Natural killer cell (primary cell): ENCODE results near the gene PAK5. TPM values are rescaled to one million over a fixed set of nuclear protein-coding genes. Genes with fewer than 3 reads are reported as not detected.

ENCODE experiments used
- ATAC-seq, 3 donors: fragments of 150-1000 bp in 2 of 3; fragments of 200-7000 bp in 1 of 3; cut with Tn5 transposase; 1 replicate in 1 of 3; 2 replicates in 2 of 3; pipeline ENCODE4 v1.10.0; 2021; ENCODE audit warnings: mild to moderate bottlenecking in 2 of 3, moderate library complexity in 2 of 3
- DNase-seq, 2 donors: peaks; one replicate each; pipeline versions ENCODE4 v3.0.0 to v3.0.0-alpha.2; 2013 to 2021; ENCODE audit warnings: mixed read lengths in 1 of 2
- H3K27ac ChIP-seq: one replicate; pipeline ENCODE4 v1.5.1; 2013; ENCODE audit warnings: mild to moderate bottlenecking, low read length
- H3K27me3 ChIP-seq: one replicate; pipeline ENCODE4 v1.6.1; 2013; ENCODE audit warnings: low read length; ENCODE audit not compliant: control insufficient read depth, insufficient read depth
- H3K36me3 ChIP-seq: one replicate; pipeline ENCODE4 v1.6.1; 2013; ENCODE audit warnings: low read length; ENCODE audit not compliant: control insufficient read depth, insufficient read depth
- H3K4me1 ChIP-seq: one replicate; pipeline ENCODE4 v1.6.1; 2013; ENCODE audit warnings: low read length; ENCODE audit not compliant: control insufficient read depth, insufficient read depth
- H3K4me3 ChIP-seq: one replicate; pipeline ENCODE4 v1.5.1; 2013; ENCODE audit warnings: low read length
- H3K9me3 ChIP-seq: one replicate; pipeline ENCODE4 v1.6.1; 2013; ENCODE audit warnings: low read length; ENCODE audit not compliant: control insufficient read depth, insufficient read depth
- H3K27ac Mint-ChIP-seq, 2 donors: one replicate each; pipeline ENCODE4 v1.8.0; 2022; ENCODE audit warnings: mild to moderate bottlenecking in 2 of 2, mixed read lengths in 2 of 2, moderate library complexity in 1 of 2
- H3K27me3 Mint-ChIP-seq, 2 donors: one replicate each; pipeline ENCODE4 v1.8.0; 2022; ENCODE audit warnings: low read depth in 2 of 2, mixed read lengths in 2 of 2
- H3K36me3 Mint-ChIP-seq: one replicate; pipeline ENCODE4 v1.8.0; 2022; ENCODE audit warnings: mixed read lengths
- H3K4me1 Mint-ChIP-seq, 2 donors: one replicate each; pipeline ENCODE4 v1.8.0; 2022; ENCODE audit warnings: mixed read lengths in 2 of 2
- H3K4me3 Mint-ChIP-seq: one replicate; pipeline ENCODE4 v1.8.0; 2022; ENCODE audit warnings: mild to moderate bottlenecking, moderate library complexity, mixed read lengths
- H3K9me3 Mint-ChIP-seq, 2 donors: one replicate each; pipeline ENCODE4 v1.8.0; 2022; ENCODE audit warnings: mixed read lengths in 2 of 2
- CTCF ChIP-seq: fragments of 200-600 bp; IDR thresholded peaks from one replicate; pipeline ENCODE4 v1.8.0; 2022; ENCODE audit warnings: antibody characterized with exemption
- WGBS: methylation state at CpG from one replicate; pipeline ENCODE4 v1.1.7; 2013; ENCODE audit warnings: missing lambda C conversion rate; ENCODE audit not compliant: insufficient coverage; 5-methylcytosine and 5-hydroxymethylcytosine counted together
- intact Hi-C: fragments of 100-400 bp; cut with micrococcal nuclease; formaldehyde crosslinking; loops from one replicate; pipeline ENCODE4 v1.14.2; 2022
- total RNA-seq, 4 donors: library from RNA; stranded (reverse); fragments of 120-200 nt in 1 of 4; gene quantifications; one replicate each; pipeline versions ENCODE4 v1.2.3 to v1.2.4, GENCODE V29; 2013 to 2022

The PAK5 gene
- total RNA-seq, 3 donors from 2014 or later (not counting 1 experiment from before 2014, with no cell fraction given) = not detected

- Mint-ChIP-seq H3K36me3 (no peaks in the 10 kb centered on the region), H3K4me3 (no peak overlapping the region)
Measured at GRCh38 chr20:9672981-9673380, 165.9 kb downstream of the PAK5 start.

GRCh38 chr20:9672027-9672426, 166.8 kb downstream of the PAK5 start:
- TF ChIP-seq CTCF = no peak
- Histone ChIP-seq H3K4me3 (no peak overlapping the region), H3K36me3 (no peaks in the 10 kb centered on the region), H3K27me3 (no peaks in the 10 kb centered on the region), H3K4me1 (no peaks in the 10 kb centered on the region), H3K27ac (no peak overlapping the region), H3K9me3 (no peaks in the 10 kb centered on the region)
- Mint-ChIP-seq H3K27me3 (no peaks in the 10 kb centered on the region), H3K4me3 (no peak overlapping the region), H3K4me1 (no peaks in the 10 kb centered on the region), H3K9me3 (no peaks in the 10 kb centered on the region), H3K36me3 (no peaks in the 10 kb centered on the region), H3K27ac (no peak overlapping the region)
- intact Hi-C loops = no loop called here
- WGBS = no CpG with 5 or more reads among the region's 2 CpGs
- DNase-seq = no peak
- ATAC-seq = no peak

More at GRCh38 chr20:9672981-9673380, 165.9 kb downstream of the PAK5 start:
- DNase-seq = no peak
- TF ChIP-seq CTCF = no peak
- no peaks in the 10 kb centered on the region for H3K4me1 Mint-ChIP-seq
- no peaks in the 10 kb centered on the region for H3K27me3 ChIP-seq
- H3K4me3 ChIP-seq = no peak overlapping the region
- H3K36me3 ChIP-seq = no peaks in the 10 kb centered on the region
- no peak overlapping the region for H3K27ac ChIP-seq
- H3K9me3 Mint-ChIP-seq = peaks cover 0 to 2% of the 10 kb centered on the region in 2 donors
- no peaks in the 10 kb centered on the region for H3K9me3 ChIP-seq
- no peak for ATAC-seq
- no peak overlapping the region for H3K27ac Mint-ChIP-seq
- no peaks in the 10 kb centered on the region for H3K27me3 Mint-ChIP-seq
- intact Hi-C loops = no loop called here
- no peaks in the 10 kb centered on the region for H3K4me1 ChIP-seq

- H3K27ac Mint-ChIP-seq = no peak overlapping the region
- no peak overlapping the region for H3K4me3 ChIP-seq
- H3K4me3 Mint-ChIP-seq = no peak overlapping the region
- H3K36me3 ChIP-seq = no peaks in the 10 kb centered on the region
- H3K9me3 ChIP-seq = no peaks in the 10 kb centered on the region
- no peaks in the 10 kb centered on the region for H3K36me3 Mint-ChIP-seq
- TF ChIP-seq CTCF = no peak
- WGBS = 65% methylated on average over 4 of the region's 4 CpGs
- intact Hi-C loops = no loop called here
- no peaks in the 10 kb centered on the region for H3K4me1 ChIP-seq
- no peaks in the 10 kb centered on the region for H3K4me1 Mint-ChIP-seq
- ATAC-seq (no peak), DNase-seq (no peak)
- H3K27ac ChIP-seq = no peak overlapping the region
- no peaks in the 10 kb centered on the region for H3K9me3 Mint-ChIP-seq
- H3K27me3 Mint-ChIP-seq = no peaks in the 10 kb centered on the region
- no peaks in the 10 kb centered on the region for H3K27me3 ChIP-seq
Measured at GRCh38 chr20:9668381-9668780, 170.5 kb downstream of the PAK5 start.

GRCh38 chr20:9663423-9663822, 175.5 kb downstream of the PAK5 start:
- H3K9me3 ChIP-seq = no peaks in the 10 kb centered on the region
- H3K36me3 ChIP-seq = no peaks in the 10 kb centered on the region
- H3K27me3 Mint-ChIP-seq = no peaks in the 10 kb centered on the region
- DNase-seq = no peak
- intact Hi-C loops = no loop called here
- H3K4me1 Mint-ChIP-seq = no peaks in the 10 kb centered on the region
- peaks cover 5 to 9% of the 10 kb centered on the region in 2 donors for H3K9me3 Mint-ChIP-seq
- H3K4me3 ChIP-seq = no peak overlapping the region
- TF ChIP-seq CTCF = no peak
- no peak for ATAC-seq
- H3K4me1 ChIP-seq = no peaks in the 10 kb centered on the region
- H3K27ac Mint-ChIP-seq = no peak overlapping the region
- WGBS = 60% methylated on average over 1 of the region's 3 CpGs
- no peak overlapping the region for H3K27ac ChIP-seq
- no peaks in the 10 kb centered on the region for H3K27me3 ChIP-seq
- H3K4me3 Mint-ChIP-seq = no peak overlapping the region
- H3K36me3 Mint-ChIP-seq = no peaks in the 10 kb centered on the region
